HG03432 (cell line): ENCODE measurements around the gene MARK1.
A peak's percentile ranks its signal among the peaks of the same experiment; 100 is the strongest.
"Not testable (repeated sequence)": the region's sequence is repeated elsewhere in the genome, so short reads cannot be mapped to it uniquely, and the experiment has no call there.

Experiments used
- ATAC-seq: cut with Tn5 transposase; IDR thresholded peaks from one replicate; pipeline ENCODE4 v1.9.1; 2021; ENCODE audit warnings: mild to moderate bottlenecking, moderate library complexity; ENCODE audit not compliant: unreplicated experiment

Gene MARK1

DNA sequence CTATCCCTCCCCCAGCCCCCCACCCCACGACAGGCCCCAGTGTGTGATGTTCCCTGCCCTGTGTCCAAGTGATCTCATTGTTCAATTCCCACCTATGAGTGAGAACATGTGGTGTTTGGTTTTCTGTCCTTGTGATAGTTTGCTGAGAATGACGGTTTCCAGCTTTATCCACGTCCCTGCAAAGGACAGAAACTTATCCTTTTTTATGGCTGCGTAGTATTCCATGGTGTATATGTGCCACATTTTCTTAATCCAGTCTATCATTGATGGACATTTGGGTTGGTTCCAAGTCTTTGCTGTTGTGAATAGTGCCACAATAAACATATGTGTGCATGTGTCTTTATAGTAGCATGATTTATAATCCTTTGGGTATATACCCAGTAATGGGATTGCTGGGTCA, 77.7 kb downstream of the MARK1 start:
- ATAC-seq, result not testable (repeated sequence)

DNA sequence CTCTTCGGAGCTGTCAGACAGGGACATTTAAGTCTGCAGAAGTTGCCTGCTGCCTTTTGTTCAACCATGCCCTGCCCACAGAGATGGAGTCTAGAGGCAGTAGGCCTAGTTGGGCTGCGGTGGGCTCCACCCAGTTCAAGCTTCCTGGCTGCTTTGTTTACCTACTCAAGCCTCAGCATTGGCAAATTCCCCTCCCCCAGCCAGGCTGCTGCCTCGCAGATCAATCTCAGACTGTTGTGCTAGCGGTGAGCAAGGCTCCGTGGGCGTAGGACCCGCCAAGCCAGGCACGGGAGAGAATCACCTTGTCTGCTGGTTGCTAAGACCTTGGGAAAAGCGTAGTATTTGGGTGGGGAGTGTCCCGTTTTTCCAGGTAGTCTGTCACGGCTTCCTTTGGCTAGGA, 83.2 kb downstream of the MARK1 start:
- not testable (repeated sequence) for ATAC-seq

DNA sequence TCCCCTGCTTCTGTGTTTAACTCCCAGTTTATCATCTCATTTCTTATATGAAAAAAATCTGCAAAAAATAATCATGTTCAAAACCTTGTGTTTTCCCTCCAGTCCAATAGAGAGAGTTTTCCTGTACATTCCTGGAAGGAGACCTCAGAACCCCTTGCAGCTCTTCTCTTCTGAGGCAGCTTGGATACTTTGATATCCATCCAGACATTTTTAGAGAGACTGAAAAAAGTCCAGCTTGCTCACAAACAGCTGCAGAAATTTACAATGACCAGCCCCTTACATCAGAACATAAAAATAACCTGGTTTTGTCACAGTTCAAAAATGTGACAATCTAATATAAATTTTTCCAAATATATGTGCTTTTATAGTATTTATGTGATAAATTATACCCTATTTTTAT, 88.9 kb downstream of the MARK1 start:
- ATAC-seq, result no peak

DNA sequence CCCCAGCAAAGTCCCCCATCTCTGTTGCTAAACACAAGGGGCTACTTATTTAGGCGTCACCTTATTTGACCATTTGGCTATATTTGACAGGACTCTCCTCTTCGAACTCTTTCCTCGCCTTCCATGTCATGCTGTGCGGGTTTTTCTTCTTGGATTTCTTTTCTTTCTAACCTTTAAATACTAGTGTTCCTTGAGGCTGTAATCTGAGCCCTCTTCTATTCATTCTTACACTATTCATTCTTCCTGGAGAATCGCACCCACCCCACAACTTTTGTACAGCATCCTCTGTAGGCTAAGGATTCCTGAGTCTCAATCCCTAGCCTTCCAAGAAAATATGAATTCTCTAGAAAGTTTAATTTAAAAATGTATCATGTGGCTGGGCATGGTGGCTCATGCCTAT, 100.5 kb downstream of the MARK1 start:
- ATAC-seq, result no peak

DNA sequence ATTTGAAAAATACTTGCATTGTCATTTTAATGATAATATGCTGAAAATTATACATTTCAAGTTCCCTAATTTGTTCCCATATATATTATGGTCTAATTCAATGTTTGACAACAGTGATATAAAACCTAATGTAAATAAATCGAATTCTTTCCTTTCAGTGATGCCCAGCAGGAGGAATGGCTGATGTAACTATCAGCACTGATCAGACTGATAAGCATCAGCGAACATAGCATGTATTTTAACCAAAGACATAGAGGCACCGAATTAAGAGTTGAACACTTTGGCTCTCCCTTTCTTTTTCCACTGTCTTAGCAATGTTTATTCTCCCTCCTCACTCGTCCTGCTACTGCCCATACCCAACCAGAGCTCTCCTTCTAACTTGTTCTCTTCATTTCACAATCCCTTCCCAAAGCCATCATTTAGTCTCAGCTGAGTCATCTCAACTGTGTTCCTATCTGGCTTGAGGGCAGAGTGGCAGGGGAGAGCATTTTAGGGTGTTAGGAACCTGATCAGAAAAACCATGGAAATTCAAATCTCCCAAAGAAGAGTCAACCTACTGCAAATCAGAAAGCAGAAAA, 103.4 kb downstream of the MARK1 start:
- ATAC-seq, result no peak

DNA sequence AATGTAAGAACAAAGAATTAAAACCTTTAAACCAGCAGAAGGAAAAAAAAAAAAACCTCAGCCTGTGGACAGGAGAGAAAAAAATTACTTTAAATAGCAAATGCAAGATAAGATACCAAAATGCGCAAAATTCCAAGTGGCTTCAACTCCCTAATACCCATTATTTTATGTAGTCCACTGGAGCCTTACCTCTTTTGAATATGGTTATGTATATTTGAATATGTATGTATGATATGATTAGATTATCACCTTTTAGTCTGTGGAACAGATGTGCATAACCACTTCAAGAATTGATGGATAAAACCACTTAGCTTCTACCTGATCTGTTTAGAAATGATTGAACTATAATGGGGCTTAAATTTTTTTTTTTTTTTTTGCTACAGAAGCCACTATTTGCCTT, 109.8 kb downstream of the MARK1 start:
- no peak for ATAC-seq

DNA sequence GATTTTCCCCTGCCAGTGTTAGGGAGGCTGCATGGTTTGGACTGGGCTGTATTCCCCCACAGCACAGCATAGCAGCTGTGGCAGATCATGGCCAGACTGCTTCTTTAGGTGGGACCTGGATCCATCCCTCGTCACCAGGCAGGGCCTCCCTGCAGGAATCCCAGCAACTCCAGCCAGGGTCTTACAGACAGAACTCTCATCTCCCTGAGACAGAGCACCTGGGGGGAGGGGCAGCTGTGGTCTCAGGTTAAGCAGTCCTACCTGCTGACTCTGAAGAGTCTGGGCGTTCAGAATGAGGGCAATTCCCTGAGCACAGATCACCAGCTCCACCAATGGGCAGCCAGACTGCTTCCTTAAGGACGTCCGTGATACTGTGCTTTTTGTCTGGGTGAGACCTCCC, 114.3 kb downstream of the MARK1 start:
- no peak for ATAC-seq

DNA sequence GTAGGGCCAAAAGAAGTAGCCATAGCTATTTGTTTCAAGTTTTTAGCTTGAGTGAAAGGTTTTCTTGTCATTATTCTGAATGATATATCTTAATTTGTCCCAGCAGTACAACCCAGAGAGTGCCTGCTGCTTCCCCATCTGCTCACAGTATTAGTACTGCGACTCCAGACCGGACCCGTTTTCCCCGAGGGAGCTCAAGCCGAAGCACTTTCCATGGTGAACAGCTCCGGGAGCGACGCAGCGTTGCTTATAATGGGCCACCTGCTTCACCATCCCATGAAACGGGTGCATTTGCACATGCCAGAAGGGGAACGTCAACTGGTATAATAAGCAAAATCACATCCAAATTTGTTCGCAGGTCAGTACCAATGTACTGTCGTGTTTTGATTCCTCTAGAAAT, 125.1 kb downstream of the MARK1 start:
- no peak for ATAC-seq

DNA sequence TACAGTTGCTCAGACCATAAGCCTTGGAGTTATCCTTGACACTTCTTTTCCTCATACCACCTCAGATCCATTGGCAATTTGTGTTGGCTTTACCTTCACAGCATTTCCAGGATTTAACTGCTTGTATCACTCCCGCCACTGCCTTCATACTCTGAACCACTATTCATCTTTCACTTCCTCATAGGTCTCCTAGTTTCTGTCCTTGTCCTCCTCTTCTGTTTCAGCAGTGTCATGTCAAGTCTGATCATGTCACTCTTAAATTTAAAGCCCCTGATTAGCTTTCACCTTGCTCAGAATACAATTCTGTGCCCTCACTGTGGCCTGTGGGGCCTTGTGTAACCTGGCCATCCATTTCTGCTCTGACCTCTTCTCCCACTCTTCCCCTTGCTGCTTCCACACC, 127.6 kb downstream of the MARK1 start:
- ATAC-seq, result peak; percentile 97

DNA sequence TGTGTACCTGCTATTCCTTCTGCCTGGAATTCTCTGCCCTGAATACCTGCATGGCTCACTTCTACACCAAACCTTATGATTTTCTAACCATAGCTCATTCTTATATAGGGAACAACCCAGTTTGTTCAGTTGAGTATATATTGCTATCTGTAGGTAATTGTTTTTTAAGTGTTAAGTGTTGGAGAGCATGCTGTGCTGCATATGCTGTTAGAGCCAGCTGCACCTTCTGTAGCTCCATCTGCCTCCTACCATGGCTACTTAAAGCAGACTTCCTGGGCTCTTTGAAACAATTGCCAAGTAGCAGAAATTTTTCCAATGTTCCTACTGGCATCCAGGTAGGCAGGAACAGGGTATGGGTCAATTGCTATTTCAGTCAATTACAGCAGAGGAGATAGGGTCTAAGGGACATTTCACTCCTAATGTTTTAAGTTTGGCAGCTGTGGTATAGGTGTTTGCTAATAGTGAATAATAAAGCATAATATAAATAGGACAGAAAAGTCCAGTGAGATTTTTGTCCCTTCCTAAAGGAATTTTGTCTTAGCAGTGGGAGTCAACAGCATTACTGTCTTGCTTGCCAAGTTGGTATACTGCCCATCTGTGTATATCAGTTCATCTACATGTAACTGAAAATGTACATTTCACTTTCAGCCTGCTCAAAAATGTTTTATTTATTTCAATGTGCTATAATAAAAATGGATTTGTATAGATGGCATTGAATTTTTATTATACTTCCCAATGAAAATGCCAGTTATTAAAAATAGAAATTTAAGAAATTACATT, 128.2 kb downstream of the MARK1 start:
- ATAC-seq, result peak; percentile 21

DNA sequence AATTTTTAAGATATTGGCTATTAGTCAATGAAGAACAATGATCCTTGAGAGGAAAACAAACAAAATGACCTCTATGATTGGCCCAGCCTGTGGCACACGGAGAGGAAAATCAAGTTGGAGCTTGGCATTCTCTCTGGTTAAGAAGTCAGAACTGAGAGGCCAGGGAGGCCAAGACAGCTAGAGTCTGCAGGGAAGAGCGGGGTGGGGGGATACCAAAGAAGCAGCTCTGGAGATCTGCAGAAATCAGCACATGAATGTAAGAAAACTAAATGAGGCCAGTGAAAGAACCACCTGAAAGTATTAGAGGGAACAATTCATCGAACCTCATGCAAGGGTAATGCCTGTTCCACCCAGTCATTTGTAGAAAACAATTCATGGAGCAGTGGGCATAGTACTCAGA, 138.4 kb downstream of the MARK1 start:
- no peak for ATAC-seq

DNA sequence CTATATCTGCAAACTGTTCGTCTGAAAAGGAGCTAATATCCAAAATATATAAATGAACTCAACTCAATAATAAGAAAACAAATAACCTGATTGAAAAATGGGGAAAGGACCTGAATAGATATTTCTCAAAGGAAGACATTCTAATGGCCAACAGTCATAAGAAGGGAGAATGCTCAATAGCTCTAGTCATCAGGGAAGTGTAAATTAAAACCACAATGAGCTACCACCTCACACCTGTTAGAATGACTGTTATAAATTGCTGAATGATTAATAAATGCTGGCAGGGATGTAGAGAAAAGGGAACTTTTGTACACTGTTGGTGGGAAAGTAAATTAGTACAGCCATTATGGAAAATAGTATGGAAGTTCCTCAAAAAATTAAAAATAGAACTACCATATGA, 141.1 kb downstream of the MARK1 start:
- ATAC-seq, result no peak

DNA sequence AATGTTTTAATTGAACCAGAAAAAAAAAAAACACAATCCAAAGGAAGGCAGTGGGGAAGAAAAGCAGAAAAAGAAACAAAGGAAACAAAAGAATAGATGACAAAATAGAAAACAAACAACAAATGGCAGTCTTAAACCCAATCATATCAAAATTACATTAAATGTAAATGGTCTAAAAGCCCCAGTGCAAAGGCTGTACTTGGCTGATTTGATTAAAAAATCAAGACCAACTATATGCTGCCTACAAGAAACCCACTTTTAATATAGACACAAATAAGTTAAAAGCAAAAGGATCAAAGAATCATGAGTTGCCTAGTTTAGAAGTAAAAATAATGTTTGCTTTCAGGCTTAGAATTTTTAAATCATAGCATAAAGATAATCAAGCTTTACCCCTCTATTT, 142.4 kb downstream of the MARK1 start:
- ATAC-seq, result no peak

DNA sequence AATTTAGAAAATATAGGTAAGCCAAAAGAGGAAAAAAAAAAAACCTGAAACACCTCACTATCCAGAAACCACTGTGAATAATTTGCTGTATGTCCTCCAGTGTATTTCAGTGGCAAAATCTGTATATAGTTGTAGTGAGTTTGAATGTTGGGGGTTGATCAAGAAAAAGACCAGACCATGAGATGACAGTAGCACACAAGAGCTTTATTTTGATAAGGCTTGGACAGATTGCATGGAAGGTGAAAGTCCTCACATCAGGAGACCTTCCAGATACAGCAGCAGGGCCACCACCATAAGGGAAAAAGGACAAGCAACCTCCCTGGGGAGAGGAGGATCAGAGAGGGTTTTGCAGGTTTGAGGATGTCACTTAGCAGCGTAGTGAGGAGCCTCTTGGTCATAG, 146.0 kb downstream of the MARK1 start:
- no peak for ATAC-seq

DNA sequence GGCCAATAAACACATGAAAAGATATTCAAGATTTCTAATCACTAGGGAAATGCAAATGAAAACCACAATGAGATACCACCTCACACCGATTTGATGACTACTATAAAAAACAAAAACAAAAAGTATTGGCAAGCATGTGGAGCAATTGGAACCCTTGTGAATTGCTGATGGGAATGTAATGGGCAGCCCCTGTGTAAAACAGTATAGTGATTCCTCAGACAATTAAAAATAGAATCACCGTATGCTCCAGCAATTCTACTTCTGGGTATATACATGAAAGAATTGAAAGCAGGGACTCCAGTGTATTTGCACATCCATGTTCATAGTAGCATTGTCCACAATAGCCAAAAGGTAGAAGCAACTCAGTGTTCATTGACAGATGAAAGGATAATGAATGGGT, 149.3 kb downstream of the MARK1 start:
- ATAC-seq, result no peak

DNA sequence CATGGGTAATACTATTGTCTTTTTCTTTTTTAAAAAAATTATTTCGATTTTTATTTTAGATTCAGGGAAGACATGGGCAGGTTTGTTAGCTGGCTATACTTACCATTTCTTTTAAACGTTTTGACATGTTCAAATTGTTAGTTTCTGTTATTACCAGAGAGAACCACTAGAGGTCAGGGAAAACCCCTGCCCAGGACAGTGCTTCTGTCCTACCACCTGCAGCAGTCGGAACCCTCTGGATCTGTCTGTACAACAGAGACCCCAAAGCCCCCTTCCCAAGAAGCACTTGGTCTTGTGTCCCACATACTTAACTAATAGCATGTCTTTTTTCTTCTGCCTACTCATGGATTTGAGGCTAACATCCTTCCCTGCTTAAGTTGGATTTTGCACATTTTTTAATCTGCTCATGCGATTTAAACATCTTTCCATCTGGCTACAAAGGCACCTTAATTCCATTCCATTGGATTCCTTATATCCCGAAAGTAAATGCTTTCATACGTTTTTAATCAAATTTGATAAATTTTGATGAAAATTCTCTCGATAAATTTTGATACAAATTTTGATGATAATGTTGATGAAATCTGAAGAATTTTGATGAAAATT, 152.2 kb downstream of the MARK1 start:
- peak; percentile 97 for ATAC-seq

DNA sequence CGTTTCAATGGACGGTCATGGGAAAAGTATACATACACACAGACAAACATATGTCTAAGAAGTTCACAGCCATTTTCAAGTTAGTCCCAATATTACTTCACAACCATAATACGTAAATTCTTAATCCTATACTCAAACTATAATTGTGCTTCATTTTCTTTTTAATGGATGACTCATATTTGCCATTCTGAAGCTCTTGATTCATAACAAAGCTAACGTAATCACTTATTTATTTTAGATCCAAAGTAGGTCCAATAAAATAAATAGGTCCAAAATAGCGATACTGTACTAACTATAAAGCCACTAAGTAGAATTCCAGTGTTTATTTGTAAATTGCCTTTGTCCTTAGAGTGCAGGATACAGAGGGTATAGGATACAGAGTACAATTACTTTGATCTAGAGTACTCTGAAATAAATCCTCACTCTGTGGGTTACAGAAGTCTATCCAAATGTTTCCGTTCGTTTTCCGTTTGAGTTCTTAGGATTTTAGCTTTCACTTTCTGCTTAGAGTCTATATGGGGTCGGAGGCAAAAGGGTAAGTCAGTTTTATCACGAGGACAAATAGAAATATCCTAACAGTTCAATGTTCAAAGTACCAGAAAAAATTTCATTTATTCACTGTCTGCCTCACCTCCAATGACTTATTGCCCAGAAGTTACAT, 153.4 kb downstream of the MARK1 start:
- no peak for ATAC-seq

DNA sequence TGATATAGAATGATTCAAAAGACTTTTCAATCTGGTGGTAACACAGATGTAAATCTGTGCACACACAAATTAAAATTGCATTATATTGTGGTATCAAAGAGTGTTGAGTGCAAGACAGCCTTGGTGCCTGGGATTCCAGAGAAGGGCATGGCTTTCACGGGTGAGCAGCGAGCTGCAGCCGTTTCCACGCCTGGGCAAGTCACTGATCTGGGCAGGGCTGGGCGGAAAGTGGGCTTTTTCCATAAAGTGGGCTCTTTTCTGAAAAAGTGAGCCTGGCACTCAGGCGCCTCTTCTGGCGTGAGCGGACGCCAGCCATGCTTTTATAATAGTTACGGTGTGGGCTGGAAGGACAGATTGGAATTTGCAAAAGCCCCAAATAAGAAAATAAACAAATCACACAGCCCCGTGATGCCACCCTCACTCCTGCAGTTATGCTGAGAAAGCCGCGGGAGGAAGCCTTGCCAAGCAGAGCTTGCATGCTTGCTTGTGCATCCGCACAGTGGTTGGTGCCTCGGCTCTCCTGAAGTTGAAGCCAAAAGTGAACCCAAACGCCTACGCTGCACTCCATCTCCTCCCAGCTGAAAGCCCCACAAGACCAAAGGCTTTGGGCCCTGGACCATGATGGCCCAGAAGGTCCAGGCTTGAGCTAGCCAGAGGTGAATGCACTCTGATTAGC, 155.1 kb downstream of the MARK1 start:
- ATAC-seq, result no peak

DNA sequence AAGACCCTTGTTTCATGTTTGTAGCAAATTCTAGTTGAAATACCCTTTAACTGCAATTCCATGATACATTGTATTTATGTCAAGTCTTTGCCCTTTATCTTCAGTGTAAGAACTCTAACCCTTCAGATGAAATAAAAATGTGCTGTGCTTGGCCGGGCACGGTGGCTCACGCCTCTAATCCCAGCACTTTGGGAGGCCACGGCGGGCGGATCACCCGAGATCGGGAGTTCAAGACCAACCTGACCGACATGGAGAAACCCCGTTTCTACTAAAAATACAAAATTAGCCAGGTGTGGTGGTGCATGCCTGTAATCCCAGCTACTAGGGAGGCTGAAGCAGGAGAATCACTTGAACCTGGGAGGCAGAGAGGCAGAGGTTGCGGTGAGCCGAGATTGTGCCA, 155.8 kb downstream of the MARK1 start:
- not testable (repeated sequence) for ATAC-seq

DNA sequence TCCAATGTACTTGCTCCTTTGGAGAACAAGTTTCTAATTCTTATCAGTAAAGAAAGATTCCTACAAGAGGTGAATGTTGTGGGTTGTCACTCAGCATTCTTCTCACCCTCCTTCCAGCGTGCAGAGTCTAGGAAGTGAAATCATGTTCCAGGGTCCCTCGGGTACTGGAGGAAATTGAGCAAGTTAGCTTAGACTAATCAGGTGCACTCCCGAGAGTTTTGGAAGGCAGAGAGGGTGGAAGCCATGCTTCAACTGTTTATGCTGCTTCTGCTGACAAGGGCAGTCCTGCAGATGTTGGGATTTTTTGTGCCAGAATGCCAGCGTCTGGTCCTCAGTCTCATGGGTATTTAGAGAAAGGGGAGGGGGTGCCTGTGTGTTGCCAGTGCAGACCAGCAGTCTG, 157.0 kb downstream of the MARK1 start:
- no peak for ATAC-seq

DNA sequence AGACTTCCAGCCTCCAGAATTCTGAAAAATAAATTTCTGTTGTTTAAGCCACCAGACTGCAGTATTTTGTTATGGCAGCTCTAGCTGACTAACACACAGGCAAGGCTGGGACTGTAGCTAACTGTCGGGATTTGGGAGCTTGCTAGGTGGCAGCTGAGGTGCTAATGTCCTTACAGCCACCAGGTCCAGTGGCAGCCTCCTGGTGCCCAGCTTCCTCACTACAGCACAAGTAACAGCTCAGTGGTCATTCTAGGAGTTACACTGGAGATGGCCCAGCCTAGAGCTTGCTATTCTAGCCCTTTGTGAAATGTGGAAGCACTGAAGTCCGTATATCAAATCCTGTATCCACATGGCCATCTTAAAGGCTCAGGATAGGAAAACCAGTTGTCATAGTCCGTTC, 157.9 kb downstream of the MARK1 start:
- no peak for ATAC-seq
